Bone marrow (tissue), 2 donors: ENCODE measurements around the gene AP1M1.
A peak's percentile ranks its signal among the peaks of the same experiment; 100 is the strongest.

Experiments
- DNase-seq, 2 donors: peaks; one replicate each; lab custom pipeline; 2025; lab: John Stamatoyannopoulos, UW

Gene AP1M1

DNA sequence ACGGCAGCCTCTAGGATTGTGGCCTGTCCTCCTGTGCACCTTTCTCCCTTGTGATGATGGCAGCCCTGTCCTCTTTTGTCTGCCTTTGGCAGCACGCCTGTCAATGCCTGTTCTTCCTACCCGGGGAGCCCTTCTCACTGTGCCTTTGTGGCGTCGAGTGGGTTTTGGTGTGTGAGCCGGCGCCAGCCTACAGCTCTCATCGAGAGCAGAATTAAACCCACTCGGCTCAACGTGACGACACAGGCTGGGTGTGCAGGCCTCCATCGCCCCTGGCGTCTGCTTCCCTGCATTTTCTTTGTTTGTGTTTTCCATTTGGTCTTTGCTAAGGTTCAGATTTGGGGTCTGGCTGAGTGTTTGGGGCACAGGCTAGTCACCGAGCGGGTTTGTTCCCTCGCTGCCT is 34.4 kb downstream of the AP1M1 start:
- no peak for DNase-seq

DNA sequence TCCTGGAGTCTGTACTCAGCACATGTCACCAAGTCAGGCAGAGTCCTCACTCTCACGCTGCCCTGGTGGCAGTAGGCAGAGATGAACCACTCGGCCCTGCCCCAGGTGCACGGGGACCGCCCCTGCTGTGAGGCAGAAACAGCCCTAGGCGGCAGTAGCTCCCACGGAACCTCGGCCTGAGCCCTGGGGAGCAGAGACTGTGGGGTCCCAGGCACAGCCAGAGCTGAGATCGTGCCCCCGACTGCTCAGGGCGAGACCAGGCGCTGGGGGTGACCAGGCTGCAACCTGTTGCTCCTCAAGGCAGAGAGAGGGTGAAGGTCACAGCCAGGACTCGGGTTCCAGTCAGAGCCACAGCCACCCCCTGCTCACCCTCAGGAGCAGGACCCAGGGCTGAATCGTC is 34.9 kb downstream of the AP1M1 start:
- no peak for DNase-seq

DNA sequence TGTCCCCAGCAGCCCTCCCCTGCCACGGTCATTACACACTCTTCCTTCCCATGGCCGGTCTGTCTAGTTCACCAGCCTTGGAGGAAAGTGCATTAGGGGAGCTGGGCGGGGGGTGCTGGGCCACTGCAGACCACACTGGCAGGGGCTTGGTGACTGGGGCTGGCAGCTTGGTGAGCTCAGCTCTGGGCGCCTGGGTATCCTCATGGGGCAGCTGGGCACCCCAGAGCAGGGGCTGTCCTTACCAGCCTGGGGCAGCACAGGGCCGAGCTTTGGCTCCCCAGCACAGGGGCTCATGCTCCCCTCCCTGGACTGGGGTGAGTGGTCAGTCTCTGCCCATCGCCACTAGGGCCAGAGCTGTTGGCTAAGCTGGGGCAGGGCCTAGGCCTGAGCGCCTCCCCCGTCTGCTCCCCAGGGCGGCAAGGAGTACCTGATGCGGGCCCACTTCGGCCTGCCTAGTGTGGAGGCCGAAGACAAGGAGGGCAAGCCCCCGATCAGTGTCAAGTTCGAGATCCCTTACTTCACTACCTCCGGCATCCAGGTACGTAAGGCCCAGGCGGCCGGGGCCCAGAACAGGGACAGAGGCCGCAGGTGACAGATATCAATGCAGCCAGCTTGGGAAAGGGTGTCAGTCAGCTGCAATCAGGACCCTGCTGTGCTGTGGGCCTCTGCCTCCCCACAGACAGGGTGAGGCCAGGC is 35.5 kb downstream of the AP1M1 start:
- no peak for DNase-seq

DNA sequence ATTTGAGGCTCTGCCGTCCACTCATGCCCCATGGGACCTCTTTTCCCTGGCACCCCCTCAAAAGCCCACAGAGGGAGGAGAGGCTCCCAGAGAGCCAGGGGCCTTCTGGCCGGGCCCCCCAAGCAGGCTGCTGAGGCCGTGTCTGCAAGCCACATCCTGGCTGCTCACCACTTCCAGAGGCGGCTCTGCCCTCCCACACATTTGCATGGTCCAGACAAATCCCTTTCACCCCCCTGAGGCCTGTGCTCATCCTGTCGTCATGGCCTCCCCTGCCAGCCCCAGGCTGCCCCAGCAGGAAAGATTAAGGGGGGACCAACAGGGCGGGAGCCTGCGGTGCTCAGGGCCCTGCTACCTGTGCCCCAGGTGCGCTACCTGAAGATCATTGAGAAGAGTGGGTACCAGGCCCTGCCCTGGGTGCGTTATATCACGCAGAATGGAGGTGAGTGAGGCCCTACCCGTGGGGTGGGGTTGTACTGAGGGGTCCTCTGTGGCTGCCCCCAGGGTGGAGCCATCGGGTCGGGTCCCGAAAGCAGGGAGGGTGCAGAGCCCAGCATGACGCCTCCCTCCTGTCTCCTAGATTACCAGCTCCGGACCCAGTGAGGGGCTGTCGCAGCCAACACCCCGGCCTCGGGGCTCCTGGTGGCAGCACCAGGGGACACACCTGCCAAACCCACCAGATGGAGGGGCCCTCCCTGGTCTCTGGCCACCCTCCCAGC is 36.3 kb downstream of the AP1M1 start:
- DNase-seq: no peak

DNA sequence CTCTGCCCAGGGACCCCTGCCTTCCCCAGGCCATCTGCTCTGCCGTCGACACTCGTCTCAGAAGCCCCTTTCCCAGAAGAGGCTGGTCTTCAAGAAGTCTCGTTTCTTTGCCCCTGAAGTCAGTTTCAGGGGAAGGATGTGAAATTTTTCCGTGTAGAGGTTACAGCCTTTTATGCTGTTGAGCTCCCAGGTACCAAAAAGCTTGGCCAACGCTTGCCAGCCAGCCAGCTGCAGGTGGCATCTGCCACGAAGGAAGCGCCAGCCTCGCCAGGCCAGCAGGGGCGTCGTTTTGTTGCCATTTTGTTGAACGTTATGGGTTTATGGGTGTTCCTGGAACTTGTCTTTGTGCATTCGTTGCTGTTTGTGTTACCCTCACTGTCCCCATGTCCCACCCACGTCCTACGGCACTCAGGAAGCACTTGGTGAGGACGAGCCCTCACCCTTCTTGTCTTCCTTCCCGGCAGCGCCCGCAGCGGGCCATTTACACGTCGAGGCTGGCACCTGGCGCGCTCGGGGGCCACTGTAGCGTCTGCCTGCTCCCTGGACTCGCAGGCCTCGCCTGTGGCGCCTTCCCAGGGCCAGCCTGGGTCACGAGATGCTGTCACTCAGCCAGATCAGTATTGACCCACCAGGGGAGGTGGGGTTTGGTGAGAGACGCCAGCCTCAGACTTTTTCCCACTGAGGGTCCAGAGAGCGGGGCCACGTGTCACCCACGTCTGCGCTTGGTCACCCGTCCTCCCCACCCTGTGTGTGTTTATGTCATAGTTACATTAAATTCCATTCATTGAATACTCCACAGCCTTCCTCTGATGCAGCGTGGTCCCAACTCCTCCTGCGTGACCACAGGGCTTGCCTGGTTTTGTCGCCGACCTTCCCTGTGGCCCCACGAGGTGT is 37.1 kb downstream of the AP1M1 start:
- DNase-seq: no peak

DNA sequence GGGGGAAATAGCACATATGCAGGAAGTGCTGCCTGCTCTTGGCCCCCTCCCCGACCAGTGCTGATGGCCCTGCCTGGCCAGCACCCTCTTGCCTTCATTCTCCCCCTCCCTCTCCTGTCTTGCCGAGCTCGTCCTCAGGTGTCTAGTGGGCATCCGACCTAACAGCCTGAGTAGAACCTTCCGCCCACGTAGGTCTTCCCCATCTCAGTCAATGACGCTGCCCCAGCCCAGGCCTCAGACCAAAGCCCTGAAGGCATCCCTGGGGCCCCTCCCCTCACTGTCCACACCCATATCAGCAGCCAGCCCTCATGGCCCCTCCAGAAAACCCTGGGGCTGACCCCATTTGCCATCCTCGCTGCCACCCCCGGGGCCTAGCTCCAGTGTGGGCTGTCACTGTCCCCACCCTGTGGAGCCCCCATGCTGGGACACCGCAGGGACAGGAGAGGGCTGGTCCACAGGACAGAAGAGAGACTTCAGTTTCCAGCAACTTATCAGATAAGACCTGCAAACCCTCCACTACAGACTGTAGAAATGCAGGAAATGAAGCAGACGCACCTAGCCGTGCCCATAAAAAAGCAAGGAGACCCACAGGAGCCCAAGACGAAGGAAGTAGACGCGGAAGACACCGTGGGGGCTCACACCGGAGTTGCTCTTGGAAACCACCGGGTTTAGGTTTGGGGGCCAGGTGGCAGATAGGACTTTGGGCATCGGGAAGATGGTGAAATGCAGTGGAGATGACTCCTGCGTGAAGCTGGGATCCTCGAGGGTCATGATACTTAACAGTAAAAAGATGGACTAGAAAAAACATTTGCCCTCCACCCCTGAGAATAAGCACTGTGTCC is 38.3 kb downstream of the AP1M1 start:
- DNase-seq: no peak

DNA sequence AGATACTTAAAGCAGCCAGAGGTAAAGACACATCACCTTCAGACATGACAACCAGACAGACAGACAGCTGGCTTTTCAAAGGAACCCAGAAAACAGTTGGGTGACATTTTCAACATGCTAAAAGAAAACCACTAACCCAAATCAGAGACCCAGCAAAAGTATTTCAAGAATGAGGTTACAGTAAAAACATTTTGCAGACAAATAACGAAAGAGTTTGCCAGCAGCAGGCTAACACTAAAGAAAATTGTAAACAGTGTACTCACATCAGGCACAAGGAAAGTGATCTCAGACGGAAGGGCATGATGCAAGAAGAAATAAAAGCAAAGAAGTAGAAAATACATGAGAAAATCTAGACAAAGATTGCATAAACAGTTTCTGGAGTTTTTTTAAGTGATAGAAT is 46.4 kb downstream of the AP1M1 start:
- no peak for DNase-seq

DNA sequence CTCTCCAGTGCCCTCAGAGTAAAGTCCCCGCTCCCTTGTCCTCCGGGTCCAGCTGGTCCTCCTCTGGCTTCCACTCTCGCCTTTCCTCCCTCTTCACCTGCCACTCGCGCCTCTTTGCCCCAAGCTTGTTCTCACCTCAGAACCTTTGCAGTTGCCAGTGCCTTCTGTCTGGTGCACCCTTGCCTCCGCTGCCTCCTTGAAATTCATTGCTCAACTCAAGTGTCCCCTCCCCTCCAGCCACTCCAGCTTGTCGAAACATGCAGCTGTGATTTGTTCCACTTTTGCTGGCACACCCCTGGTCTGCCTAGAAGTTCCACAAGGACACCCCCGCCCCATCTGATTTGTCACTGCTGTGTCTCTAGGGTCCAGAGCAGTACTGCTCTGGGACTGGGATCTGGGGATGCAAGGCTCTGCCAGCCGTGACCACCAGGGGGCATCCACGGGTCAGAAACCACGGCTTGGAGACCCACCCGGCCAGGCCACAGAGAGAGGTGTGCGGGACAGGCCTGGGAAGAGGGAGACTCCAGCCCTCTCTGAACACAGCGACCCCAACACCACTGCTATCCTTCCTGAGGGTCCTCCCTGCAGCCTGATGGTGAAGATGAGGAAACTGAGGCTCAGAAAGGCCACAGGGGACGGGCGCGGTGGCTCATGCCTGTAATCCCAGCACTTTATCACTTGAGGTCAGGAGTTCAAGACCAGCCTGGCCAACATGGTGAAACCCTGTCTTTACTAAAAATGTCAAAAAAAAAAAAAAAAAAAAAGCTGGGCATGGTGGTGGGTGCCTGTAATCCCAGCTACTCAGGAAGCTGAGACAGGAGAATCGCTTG is 49.9 kb downstream of the AP1M1 start:
- peak; percentile 48 to 74 for DNase-seq

DNA sequence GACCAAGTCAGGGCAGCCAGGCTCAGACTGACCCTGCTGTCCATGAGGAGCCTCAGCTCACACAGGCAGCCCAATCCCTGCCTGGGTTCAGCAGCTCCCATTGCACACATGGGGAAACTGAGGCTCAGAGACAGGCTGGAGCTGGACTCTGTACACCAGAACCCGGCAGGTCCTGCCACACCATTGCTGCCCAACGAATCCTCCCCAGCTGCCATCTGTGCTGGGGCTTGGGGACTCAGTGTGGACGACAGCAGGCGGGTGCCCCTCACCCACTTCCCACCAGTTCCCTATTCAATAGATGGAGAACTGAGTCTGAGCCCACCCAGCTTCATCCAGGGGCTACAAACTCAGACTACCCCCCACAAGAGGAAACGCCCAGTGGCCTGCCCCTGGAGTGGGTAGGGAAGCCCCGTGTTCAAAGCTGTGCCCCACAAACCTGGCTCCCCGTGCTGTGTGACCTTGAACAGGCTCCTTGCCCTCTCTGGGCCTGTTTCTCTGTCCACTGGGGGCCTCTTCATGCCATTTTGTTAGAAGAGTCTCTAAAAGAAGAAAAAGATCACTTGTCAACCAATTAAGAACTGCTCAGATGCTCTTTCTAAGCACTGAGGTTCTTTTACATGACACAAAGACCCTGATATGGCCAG is 50.8 kb downstream of the AP1M1 start:
- DNase-seq: no peak

DNA sequence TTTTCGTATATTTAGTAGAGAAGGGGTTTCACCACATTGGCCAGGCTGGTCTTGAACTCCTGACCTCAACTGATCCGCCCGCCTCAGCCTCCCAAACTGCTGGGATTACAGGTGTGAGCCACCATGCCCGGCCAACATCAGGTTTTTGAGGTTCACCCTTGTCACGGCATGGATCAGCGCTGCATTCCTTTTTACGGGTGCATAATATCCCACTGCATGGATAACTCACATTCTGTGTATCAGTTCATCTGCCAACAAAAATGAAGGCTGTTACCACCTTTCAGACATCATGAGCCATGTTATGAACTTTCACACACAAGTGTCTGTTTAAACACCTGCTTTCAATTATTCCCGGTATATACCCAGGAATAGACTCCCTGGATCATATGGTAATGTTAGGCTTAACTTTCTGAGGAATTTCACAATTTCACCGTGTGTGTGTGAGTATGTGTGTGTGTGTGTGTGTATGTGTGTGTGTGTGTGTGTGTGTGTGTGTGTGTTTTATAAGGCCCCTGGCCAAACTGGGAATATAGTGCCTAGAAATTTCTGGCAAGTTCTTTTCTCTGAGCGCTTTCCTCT is 52.2 kb downstream of the AP1M1 start:
- no peak for DNase-seq

DNA sequence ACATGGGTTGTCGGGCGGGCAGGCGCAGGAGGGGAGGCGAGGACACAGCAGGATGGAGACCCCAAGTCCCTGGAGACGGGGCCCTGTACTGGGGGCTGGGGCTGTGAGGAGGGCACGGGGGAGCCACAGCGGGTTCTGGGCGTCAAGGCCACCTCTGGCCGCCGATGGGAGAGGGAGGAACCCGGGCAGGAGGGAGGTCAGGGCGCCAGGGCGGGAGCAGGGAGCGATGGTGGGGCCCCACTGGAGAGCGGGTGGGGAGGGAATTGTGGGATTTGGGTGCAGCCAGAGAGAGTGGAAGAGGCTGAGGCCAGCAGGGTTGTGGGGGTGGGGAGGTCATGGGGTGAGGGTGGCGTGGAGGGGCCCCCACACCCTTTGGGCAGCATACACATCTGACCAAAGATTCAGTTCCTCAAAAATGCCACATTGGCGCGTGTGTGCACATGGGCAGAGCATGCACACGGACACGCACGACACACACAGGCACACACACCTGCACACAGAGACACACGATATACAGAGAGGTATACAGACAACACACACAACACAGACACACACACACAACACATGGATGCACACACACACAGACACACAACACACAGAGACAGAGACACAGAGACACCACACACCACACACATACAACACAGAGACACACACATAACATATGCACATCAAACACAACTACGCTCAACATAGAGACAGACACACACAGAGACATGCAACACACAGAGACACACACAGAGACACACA is 54.9 kb downstream of the AP1M1 start:
- DNase-seq: no peak

DNA sequence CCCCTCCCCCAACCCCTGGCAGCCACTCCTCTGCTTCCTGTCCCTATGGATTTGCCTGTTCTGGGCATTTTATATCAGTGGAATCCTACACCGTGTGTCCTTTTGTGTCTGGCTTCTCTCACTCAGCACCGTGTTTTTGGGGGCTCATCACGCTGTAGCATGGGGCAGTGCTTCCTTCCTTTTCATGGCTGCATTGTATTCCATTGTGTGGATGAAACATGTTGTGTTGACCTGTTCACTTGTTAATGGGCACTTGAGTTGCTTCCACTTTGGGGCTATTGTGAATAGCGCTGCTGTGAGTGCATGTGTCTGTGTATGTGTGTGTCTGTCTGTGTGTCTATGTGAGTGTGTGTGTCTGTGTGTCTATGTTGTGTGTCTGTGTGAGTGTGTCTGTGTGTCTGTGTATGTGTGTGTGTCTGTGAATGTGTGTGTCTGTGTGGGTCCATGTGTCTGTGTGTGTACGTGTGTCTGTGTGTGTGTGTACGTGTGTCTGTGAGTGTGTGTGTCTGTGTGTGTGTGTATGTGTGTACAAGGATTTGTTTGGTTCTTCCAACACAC is 57.2 kb downstream of the AP1M1 start:
- DNase-seq: no peak

DNA sequence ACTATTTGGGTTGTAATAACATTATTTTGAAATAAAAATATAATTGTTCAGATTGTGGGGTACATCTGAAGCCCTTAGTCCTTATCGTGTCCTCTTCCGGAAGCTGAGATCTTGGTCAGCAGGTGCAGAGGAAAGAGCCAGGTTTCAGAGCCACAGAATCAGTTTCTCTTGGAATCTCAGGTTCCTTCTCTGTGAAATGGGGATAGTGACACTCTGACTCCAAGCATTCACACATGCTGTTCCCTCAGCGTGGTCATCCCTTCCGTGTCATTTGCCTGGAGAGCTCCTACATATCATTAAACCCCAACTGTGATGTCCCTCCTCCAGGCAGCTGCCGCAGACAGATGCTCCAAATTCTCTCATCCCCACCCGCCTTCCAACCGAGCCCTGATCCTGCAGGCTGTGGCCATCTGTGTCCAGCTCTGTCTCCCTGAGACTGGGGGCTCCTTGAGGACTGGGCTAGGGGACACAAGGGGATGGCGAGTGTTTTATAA is 59.8 kb downstream of the AP1M1 start:
- DNase-seq: no peak

DNA sequence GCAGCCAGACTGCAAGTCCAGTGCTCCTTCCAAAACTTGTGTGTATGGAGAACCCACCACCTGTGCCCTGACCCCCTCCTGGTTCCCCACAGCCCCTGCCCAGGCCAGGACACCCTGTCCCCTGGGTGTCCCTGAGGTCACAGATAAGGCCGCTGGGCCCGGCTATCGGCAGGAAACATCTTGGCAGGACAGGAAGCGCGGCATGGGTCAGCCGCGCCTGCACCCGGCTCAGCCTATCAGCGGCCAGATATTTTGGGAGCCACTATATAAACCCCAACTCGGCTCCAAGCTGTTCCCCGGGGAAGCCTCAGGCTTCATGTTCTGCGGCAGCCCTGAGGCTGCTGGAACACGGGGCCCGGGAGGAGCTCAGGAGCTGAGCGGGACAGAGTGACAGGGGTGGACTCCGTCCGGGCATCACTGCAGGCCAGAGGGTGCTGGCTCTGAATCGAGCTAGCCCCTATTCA is 60.8 kb downstream of the AP1M1 start:
- DNase-seq: peak in 1 of 2 donors; percentile 15

DNA sequence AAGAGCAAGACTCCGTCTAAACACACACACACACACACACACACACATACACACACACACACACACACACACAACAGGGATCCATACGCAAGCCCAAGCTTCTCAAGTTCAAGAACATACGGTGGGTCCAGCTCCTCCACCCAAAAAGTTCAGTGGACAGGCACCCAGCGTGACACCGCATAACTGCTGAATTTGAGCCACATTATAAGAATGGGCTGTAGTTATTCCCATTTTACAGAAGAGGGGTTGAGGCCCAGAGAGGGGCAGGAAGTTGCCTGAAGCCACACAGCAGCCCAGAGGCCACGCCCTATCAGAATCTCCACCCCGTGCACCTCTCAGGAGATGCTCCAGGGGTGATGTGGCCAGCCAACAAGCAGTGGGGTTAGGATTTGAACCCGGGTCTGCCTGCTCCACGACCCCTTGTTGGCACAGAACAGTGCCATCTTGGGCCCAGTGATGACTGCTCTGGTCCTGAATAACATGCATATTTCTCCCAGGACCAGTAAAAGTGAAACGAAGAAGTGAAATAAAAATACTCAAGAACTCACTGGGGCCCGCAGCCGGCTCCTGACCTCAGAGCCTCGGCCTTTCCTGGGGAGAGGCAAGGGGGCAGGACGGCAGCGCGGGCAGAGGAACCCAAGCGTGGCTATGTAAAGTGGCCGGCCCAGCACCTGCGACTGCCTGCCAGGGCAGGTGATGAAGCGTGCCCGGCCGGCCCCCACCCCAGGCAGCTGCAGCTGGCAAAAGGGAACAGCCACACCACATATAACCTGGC is 61.9 kb downstream of the AP1M1 start:
- DNase-seq: no peak

DNA sequence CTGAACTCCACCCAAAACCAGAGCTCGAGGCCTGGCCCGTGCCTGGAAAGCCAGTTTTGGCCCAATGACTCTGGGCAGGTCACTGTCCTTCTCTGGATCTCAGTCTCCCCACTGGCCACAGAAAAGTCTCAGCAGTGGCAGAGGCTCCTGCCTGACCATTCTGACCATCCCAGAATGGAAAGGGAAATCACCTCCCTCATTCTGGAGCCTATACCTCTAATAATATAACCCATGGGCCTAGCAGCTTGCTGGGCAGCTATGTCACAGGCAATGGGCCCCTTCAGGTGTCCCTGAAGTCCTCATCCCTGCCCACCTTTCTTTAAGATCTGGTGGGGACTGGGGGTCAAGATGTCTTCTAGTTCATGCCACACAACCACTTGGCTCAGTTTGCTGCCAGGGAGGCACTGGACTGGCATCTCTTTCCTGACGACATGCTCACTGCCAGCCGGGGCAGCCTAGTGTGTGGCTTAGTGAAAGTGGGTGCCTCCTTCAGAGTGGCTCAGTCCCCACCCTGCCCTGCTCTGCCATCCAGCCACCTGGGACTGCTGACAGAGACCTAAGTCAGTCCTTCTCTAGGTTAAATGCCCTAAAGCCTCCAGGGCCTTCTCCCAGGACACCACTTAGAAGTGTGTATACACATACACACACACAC is 62.6 kb downstream of the AP1M1 start:
- no peak for DNase-seq

DNA sequence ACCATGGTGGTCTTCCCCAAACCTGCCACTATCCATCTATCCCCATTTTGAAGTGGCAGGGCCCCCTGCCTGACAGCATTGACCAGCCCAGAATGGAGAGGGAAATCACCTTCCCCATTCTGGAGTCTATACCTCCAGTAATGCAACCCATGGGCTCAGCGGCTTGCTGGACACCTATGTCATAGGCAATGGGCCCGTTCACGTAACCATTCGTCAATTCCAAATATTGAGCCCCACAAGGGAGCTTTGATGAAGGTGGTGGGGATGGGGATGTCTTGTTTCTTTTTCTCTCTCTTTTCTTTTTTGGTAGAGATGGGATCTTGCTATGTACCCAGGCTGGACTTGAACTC is 63.1 kb downstream of the AP1M1 start:
- no peak for DNase-seq
